ENCODE measurements around the gene FAM3C.

Gene FAM3C

GRCh38 chr7:121410829-121411596, 14.9 kb upstream of the FAM3C start:
- DNase-seq, result no peak

- no peak for DNase-seq
Measured at GRCh38 chr7:121406944-121407343, 10.8 kb upstream of the FAM3C start.

GRCh38 chr7:121406461-121406860, 10.4 kb upstream of the FAM3C start:
- DNase-seq, result no peak

GRCh38 chr7:121404348-121404747, 8.2 kb upstream of the FAM3C start:
- no peak for DNase-seq

- DNase-seq, result no peak
Measured at GRCh38 chr7:121402701-121403100, 6.6 kb upstream of the FAM3C start.

GRCh38 chr7:121401896-121402295, 5.8 kb upstream of the FAM3C start:
- peak; percentile 26 for DNase-seq

GRCh38 chr7:121398246-121398645, 2.1 kb upstream of the FAM3C start:
- no peak for DNase-seq

GRCh38 chr7:121397822-121398221, 1.7 kb upstream of the FAM3C start:
- DNase-seq, result no peak

GRCh38 chr7:121397361-121397760, 1.3 kb upstream of the FAM3C start:
- DNase-seq, result no peak

GRCh38 chr7:121395494-121395960, 581 bp downstream of the FAM3C start:
- DNase-seq, result peak; percentile 66

- no peak for DNase-seq
Measured at GRCh38 chr7:121394709-121395140, 1.4 kb downstream of the FAM3C start.

- DNase-seq, result no peak
Measured at GRCh38 chr7:121393005-121393366, 3.1 kb downstream of the FAM3C start.

GRCh38 chr7:121392277-121393004, 3.7 kb downstream of the FAM3C start:
- DNase-seq, result no peak

- no peak for DNase-seq
Measured at GRCh38 chr7:121391686-121392085, 4.4 kb downstream of the FAM3C start.

GRCh38 chr7:121390617-121391016, 5.5 kb downstream of the FAM3C start:
- no peak for DNase-seq

- DNase-seq, result no peak
Measured at GRCh38 chr7:121390109-121390508, 6.0 kb downstream of the FAM3C start.

- peak; percentile 10 for DNase-seq
Measured at GRCh38 chr7:121388950-121389349, 7.2 kb downstream of the FAM3C start.

- no peak for DNase-seq
Measured at GRCh38 chr7:121385800-121386179, 10.3 kb downstream of the FAM3C start.

- no peak for DNase-seq
Measured at GRCh38 chr7:121385056-121385799, 10.9 kb downstream of the FAM3C start.

GRCh38 chr7:121384265-121384664, 11.8 kb downstream of the FAM3C start:
- DNase-seq, result no peak

GRCh38 chr7:121383235-121383910, 12.7 kb downstream of the FAM3C start:
- no peak for DNase-seq

- DNase-seq, result no peak
Measured at GRCh38 chr7:121382473-121382872, 13.6 kb downstream of the FAM3C start.

- no peak for DNase-seq
Measured at GRCh38 chr7:121379930-121380329, 16.2 kb downstream of the FAM3C start.

Data from fibroblast of skin of right biceps (primary cell).